SU-DHL-6 (cell line): Measurements from ENCODE around the gene VPS35L.

Source experiments
- CTCF ChIP-seq: fragments of 200-600 bp; sonication (generic); IDR thresholded peaks from one replicate; pipeline ENCODE4 v1.5.1; 2017; ENCODE audit warnings: antibody characterized with exemption, mild to moderate bottlenecking, low read length, moderate library complexity; ENCODE audit not compliant: insufficient read depth, poor library complexity, severe bottlenecking
- EZH2phosphoT487 ChIP-seq: fragments of 200-600 bp; sonication (generic), shearing (Covaris generic); conservative IDR thresholded peaks from 2 replicates; pipeline ENCODE4 v1.6.1; 2018; ENCODE audit warnings: mild to moderate bottlenecking, antibody characterized with exemption, low read length, moderate library complexity, mixed read lengths

GRCh38 chr16:19560078-19560477, 4.6 kb downstream of the VPS35L start:
- TF ChIP-seq CTCF (no peak), EZH2phosphoT487 (no peak)
